Measurements from ENCODE around the gene EPAS1. TPM values are rescaled to one million over a fixed set of nuclear protein-coding genes. Genes with fewer than 3 reads are reported as not detected.

Gene EPAS1
- total RNA-seq, 1 donor from 2014 or later: 89.5 TPM

DNA sequence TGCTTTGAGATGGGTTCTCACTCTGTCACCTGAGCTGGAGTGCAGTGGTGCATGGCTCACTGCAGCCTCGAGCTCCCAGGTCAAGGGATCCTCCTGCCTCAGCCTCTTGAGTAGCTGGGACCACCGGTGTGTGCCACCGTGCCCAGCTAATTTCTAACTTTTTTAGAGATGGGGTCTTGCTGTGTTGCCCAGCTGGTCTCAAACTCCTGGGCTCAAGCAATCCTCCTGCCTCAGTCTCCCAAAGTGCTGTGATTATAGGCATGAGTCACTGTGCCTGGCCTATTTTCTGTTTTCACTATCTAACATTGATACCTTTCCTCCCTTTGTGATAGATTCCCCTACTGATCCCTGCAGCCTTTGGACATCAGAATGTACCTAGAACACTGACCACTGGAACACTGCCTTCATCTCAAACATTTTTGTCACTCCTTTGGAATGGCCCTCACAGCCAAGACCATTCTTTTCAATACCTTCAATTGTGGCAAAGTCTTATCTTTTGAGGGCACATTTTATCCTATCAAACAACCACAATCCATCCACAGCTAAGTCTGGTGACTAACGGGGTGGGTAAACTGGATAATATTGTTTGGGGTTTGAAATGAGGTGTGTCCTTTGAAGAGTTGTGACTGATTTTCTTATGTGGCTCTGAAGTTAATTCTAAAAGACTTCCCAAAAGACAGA lies 43.7 kb downstream of the EPAS1 start:
- ATAC-seq: no peak

- ATAC-seq: no peak
These were observed 45.5 kb downstream of the EPAS1 start for GRCh38 chr2:46342566-46343315.

DNA sequence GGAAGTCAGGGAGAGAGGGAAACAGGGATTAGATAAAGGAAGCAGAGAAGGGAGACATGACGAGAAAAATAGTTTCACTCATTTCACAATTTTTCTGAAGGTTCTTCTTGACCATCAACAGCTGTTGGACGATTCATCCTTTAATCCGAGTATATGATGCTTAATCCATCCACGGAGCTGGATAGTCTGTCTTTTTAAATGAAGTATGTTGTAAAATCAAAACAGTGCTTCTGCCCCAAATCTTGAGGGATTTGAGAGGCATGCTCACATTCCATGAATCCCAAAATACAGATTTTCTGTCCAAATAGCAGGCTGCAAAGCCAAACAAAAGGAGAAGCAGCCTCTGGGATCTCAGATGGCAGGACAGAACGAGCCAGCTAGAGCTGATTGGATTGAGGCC lies 47.5 kb downstream of the EPAS1 start:
- no peak for ATAC-seq

DNA sequence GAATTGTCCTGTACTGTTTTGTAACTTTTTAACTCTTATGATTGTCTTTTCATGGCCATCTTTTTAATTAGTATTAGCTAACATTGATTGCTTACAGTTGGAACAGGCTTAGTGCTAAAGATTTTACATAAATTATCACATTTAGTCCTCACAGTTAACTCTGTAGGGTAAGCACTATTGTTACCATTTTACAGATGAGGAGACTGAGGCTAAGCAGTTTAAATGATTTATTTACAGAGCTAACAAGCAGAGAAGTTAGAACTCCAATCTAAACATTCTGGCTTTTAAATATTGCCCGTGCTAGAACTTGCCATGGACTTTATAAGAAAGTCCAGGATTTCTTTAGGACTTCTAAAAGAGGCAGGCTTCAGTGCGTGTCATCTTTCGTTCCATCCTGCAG lies 48.6 kb downstream of the EPAS1 start:
- ATAC-seq: no peak

DNA sequence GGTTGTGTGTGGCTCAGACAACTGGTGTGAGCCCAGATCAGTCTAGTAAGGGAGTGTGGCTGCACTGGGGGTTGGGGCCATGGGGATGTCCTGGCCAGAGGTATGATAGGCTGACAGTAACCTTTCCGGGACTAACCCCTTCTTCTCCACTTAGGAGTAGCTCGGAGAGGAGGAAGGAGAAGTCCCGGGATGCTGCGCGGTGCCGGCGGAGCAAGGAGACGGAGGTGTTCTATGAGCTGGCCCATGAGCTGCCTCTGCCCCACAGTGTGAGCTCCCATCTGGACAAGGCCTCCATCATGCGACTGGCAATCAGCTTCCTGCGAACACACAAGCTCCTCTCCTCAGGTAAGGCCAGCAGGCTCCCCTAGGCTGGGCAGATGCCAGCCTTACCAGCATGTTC lies 49.5 kb downstream of the EPAS1 start:
- no peak for ATAC-seq

- ATAC-seq: no peak
These were observed 50.6 kb downstream of the EPAS1 start for GRCh38 chr2:46347648-46348280.

DNA sequence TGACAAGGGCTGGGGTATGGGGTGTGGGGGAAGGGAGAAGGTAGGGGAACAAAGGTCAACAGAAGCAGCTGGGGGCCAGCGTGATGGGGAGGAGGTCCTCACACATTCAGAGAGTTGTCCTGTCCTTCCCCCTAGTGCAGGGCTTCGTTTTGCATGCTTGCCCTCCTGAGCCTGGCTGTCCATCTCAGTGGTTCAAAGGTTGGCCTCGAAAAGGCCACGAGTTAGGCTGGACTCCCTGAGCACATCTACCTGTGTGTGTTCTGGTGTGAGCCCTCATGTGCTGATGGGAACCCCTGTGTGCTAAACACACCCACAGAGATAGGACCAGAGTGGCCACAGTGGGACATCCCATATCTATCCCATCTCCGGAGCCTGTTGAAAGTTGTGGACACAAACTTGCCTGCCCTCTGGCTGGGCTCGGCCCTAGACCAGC lies 51.9 kb downstream of the EPAS1 start:
- no peak for ATAC-seq

DNA sequence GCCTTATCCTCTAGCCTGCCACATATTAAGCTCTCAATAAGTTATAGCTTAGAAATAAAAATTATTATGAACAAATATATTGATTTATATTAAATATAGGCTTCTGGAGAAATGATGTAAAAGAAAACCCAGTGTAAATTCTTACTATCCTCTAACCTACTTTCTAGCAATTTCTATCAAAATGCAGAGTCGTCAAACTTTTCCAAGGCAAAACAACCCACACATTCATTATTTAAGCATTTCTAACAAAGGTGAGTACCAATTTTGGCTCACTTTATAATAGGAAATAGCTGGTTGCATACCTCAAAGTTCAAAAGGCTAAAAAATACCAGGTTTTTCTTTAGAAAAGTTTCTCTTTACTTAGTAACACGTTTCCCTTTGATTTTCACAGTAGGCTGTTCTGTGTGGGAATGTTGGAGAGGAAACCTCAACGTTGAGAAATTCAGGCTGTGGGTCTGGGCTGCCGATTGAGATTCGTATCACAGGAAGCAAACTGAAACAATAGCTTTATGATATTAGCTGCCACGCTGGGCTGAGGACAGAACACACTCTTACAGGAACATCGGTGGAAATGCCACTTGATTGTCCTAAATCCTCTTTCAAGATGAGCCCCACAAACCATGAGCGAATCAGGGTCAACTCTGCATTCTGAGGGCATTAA lies 53.0 kb downstream of the EPAS1 start:
- no peak for ATAC-seq

DNA sequence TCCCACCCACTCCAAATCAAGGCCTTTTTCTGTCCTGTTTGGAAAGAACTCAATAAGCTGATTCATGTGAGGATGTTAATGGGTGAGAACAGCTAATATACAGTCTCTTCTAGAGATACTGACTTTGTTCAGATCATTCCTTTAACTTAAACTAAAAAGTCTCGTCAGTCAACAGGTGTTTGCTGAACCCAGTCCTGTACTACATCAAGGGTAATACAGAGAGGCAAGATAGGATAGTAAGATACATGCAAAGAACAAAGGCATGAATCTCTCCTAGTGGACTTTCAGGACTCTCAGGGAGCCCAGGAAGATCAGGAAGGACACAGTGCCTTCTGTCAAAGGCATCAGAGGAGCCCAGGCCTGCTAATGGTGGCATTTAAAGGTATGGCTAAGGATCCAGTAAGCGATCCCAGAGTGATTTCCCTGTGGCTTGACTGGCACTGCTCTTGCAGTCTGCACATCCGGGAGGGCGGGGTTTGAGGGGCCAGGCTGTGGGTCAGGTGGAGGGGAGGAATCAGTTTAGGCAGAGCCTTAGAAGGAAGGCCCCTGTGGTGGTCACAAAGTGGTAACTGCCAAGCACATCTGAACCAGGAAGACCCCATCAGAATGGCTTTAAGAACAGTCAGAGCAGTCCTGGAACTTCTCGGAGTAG lies 54.0 kb downstream of the EPAS1 start:
- no peak for ATAC-seq

DNA sequence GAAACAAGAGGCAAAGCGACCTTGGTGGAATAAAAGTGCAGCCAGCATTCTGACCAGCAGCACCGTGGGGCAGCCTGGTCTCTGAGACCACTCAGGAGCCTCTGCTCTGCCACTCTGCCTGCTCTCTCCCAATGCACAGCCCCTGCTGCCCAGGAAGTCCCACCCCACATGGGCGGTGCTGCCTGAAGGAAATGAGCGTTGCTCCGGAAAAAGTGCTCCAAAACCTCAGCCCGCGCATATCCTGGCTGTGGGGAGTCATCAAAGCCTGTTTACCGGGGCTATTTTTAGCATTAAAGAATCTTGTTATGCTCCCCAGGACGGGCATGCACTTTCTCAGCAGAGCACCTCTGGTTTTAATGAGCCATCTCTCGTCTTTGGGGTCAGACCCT lies 54.5 kb downstream of the EPAS1 start:
- peak; percentile 45 for ATAC-seq

GRCh38 chr2:46352621-46353020 lies 55.4 kb downstream of the EPAS1 start:
- ATAC-seq: no peak

DNA sequence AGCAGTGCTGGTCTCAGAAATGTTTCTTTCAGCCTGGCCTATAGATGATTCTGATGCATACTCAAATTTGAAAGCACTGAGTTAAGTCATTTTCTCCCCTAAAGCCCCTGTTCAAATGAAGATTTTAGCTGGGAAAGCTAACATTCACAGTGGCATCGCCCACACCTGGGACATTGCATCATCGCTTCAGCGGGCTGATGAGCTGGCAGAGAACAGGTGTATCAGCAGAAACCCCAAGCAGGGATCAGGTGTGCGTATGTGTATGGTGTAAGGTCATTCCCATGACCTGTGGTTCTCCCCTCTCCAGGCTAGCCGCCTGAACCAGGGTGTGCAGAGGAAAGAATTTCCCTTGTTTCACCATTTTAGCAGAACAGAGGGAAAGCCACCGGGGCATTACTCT lies 56.3 kb downstream of the EPAS1 start:
- ATAC-seq: peak; percentile 72

- ATAC-seq: no peak
These were observed 58.5 kb downstream of the EPAS1 start for GRCh38 chr2:46355756-46356155.

DNA sequence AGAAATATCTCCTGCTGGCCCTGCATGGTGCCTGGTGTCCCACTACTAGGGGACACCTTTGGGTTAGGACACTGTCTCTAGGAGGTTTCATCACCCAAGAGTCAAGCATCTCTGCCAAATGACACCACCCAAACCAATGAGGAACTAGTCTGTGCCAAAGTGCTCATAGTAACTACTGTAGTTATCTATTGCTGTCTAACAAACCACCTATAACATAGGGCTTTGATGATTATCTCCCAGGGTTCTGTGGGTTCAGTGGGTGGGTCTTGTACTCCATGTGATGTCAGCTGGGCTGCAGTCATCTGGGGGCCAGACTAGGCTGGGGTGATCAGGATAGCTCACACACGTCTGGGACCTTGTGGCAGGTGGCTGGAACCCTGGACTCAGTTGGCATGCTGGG lies 59.8 kb downstream of the EPAS1 start:
- no peak for ATAC-seq

- no peak for ATAC-seq
These were observed 61.5 kb downstream of the EPAS1 start for GRCh38 chr2:46358713-46359112.

DNA sequence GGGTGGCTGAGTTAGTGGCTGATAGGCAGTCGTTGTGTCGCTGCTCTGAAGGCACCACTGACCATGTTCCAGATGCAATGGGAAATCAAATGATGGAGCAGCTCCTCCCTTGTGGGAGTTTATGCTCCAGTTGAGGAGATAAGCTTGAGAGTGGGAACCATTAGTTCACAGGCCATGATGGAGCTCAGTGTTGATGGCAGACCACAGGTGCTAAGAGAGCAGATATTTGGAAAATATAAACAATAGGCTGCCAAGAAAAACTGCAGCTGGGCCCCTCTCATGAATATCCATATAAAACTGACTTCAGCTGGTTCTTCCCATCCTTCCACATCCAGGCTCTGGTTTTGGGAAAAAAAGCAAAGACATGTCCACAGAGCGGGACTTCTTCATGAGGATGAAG lies 63.1 kb downstream of the EPAS1 start:
- no peak for ATAC-seq

- no peak for ATAC-seq
These were observed 64.9 kb downstream of the EPAS1 start for GRCh38 chr2:46361920-46362666.

- no peak for ATAC-seq
These were observed 65.4 kb downstream of the EPAS1 start for GRCh38 chr2:46362667-46363012.

- peak; percentile 56 for ATAC-seq
These were observed 66.4 kb downstream of the EPAS1 start for GRCh38 chr2:46363535-46364170.

GRCh38 chr2:46364797-46365457 lies 67.7 kb downstream of the EPAS1 start:
- peak; percentile 43 for ATAC-seq
